Mesenchymal stem cell (in vitro differentiated cells and primary cell): Measurements from ENCODE around the gene C5orf47.

Source experiments
- DNase-seq: peaks from one replicate; pipeline ENCODE4 v3.0.0-alpha.2; 2013
- H2AFZ ChIP-seq: one replicate; pipeline ENCODE4 v1.6.1; 2013; ENCODE audit warnings: low read depth, mild to moderate bottlenecking, control low read depth, inconsistent platforms, low read length, moderate library complexity
- H2AK5ac ChIP-seq: 2 replicates; pipeline ENCODE4 v1.6.1; 2013; ENCODE audit warnings: low read length, moderate library complexity, mild to moderate bottlenecking, inconsistent platforms; ENCODE audit not compliant: severe bottlenecking
- H2BK120ac ChIP-seq: one replicate; pipeline ENCODE4 v1.6.1; 2013; ENCODE audit warnings: low read depth, mild to moderate bottlenecking, inconsistent platforms, low read length, moderate library complexity
- H2BK12ac ChIP-seq, 2 experiments: one replicate each; pipeline ENCODE4 v1.6.1; 2013; ENCODE audit warnings: inconsistent platforms in 2 of 2, low read length in 2 of 2, mild to moderate bottlenecking in 2 of 2, moderate library complexity in 2 of 2, control low read depth in 1 of 2
- H2BK15ac ChIP-seq: one replicate; pipeline ENCODE4 v1.6.1; 2013; ENCODE audit warnings: mild to moderate bottlenecking, low read depth, inconsistent platforms; ENCODE audit not compliant: poor library complexity, severe bottlenecking
- H2BK5ac ChIP-seq: 2 replicates; pipeline ENCODE4 v1.6.1; 2013; ENCODE audit warnings: low read depth, mild to moderate bottlenecking, low read length, control low read depth, inconsistent platforms; ENCODE audit not compliant: poor library complexity, severe bottlenecking
- H3K14ac ChIP-seq, 2 experiments: one replicate each; pipeline ENCODE4 v1.6.1; 2013; ENCODE audit warnings: inconsistent platforms in 2 of 2, low read length in 2 of 2, control low read depth in 1 of 2, mild to moderate bottlenecking in 1 of 2, moderate library complexity in 1 of 2
- H3K18ac ChIP-seq, 2 experiments: one replicate each; pipeline ENCODE4 v1.6.1; 2013; ENCODE audit warnings: inconsistent platforms in 2 of 2, low read length in 2 of 2, control low read depth in 1 of 2, low read depth in 1 of 2, mild to moderate bottlenecking in 1 of 2
- H3K23ac ChIP-seq, 2 experiments: one replicate each; pipeline ENCODE4 v1.6.1; 2013; ENCODE audit warnings: inconsistent platforms in 2 of 2, low read length in 2 of 2, mild to moderate bottlenecking in 2 of 2, moderate library complexity in 2 of 2, control low read depth in 1 of 2
- H3K27ac ChIP-seq: 2 replicates; pipeline ENCODE4 v1.5.1; 2013; ENCODE audit warnings: mild to moderate bottlenecking, moderate library complexity, low read length, control low read depth, inconsistent platforms; ENCODE audit not compliant: poor library complexity, severe bottlenecking
- H3K27me3 ChIP-seq, 2 experiments: 2 replicates each; pipeline versions ENCODE4 v1.6.1 to v1.7.0; 2013; ENCODE audit warnings: low read length in 2 of 2, mild to moderate bottlenecking in 2 of 2, moderate library complexity in 2 of 2, control low read depth in 1 of 2, inconsistent platforms in 1 of 2; ENCODE audit not compliant: control insufficient read depth in 1 of 2, insufficient read depth in 1 of 2
- H3K36me3 ChIP-seq, 2 experiments: 2 replicates each; pipeline versions ENCODE4 v1.6.1 to v1.7.0; 2013; ENCODE audit warnings: low read length in 2 of 2, control low read depth in 1 of 2, inconsistent platforms in 1 of 2, low read depth in 1 of 2, mild to moderate bottlenecking in 1 of 2; ENCODE audit not compliant: insufficient read depth in 2 of 2, control insufficient read depth in 1 of 2
- H3K4ac ChIP-seq, 2 experiments: one replicate each; pipeline ENCODE4 v1.6.1; 2013; ENCODE audit warnings: inconsistent platforms in 2 of 2, low read length in 2 of 2, mild to moderate bottlenecking in 2 of 2, moderate library complexity in 2 of 2, control low read depth in 1 of 2, low read depth in 1 of 2
- H3K4me1 ChIP-seq: 2 replicates; pipeline ENCODE4 v1.6.1; 2013; ENCODE audit warnings: low read depth, low read length, control low read depth; ENCODE audit not compliant: control insufficient read depth, insufficient read depth
- H3K4me2 ChIP-seq: 2 replicates; pipeline ENCODE4 v1.6.1; 2013; ENCODE audit warnings: low read length, mild to moderate bottlenecking, inconsistent platforms; ENCODE audit not compliant: poor library complexity, severe bottlenecking
- H3K4me3 ChIP-seq, 2 experiments: 2 replicates each; pipeline versions ENCODE4 v1.5.1 to v1.7.0; 2013; ENCODE audit warnings: low read length in 2 of 2, mild to moderate bottlenecking in 2 of 2, control low read depth in 1 of 2, low read depth in 1 of 2; ENCODE audit not compliant: insufficient read depth in 1 of 2
- H3K79me1 ChIP-seq: replicated peaks from 2 replicates; pipeline ENCODE4 v1.6.1; 2013; ENCODE audit warnings: mild to moderate bottlenecking, control low read depth, low read length, inconsistent platforms; ENCODE audit not compliant: poor library complexity, severe bottlenecking
- H3K9ac ChIP-seq: 2 replicates; pipeline ENCODE4 v1.7.0; 2013; ENCODE audit warnings: mild to moderate bottlenecking, low read length, moderate library complexity
- H3K9me3 ChIP-seq: 2 replicates; pipeline ENCODE4 v1.7.0; 2013; ENCODE audit warnings: mild to moderate bottlenecking, low read length; ENCODE audit not compliant: control insufficient read depth
- H4K8ac ChIP-seq: one replicate; pipeline ENCODE4 v1.6.1; 2013; ENCODE audit warnings: inconsistent platforms, mild to moderate bottlenecking, low read length, moderate library complexity
- H4K91ac ChIP-seq: one replicate; pipeline ENCODE4 v1.6.1; 2013; ENCODE audit warnings: mild to moderate bottlenecking, low read length, inconsistent platforms
- whole genome bisulfite sequencing: methylation state at CpG from one replicate; pipeline ENCODE4 v1.1.7; 2013; ENCODE audit warnings: mixed read lengths; 5-methylcytosine and 5-hydroxymethylcytosine counted together

Gene C5orf47

GRCh38 chr5:173970878-173971650 lies 17.9 kb upstream of the C5orf47 start:
- Histone ChIP-seq H3K18ac (peak overlapping the region in 1 of 2 experiments; percentile 7), H3K36me3 (no peaks in the 10 kb centered on the region), H3K79me1 (no peaks in the 10 kb centered on the region), H2BK12ac (peak overlapping the region; percentile 43 to 52), H3K4ac (peak overlapping the region in 1 of 2 experiments; percentile 77), H3K4me1 (peaks cover 18% of the 10 kb centered on the region), H4K8ac (no peak overlapping the region), H2BK5ac (no peak overlapping the region), H2AFZ (no peak overlapping the region), H3K27ac (no peak overlapping the region), H3K23ac (no peak overlapping the region), H3K9me3 (no peaks in the 10 kb centered on the region), H3K14ac (no peak overlapping the region), H4K91ac (peak overlapping the region; percentile 82), H3K27me3 (peaks cover 0 to 8% of the 10 kb centered on the region in 2 experiments), H2AK5ac (no peak overlapping the region), H3K4me2 (no peak overlapping the region), H2BK120ac (no peak overlapping the region), H3K4me3 (no peak overlapping the region), H2BK15ac (peak overlapping the region; percentile 96), H3K9ac (no peak overlapping the region)
- no peak for DNase-seq
- 96% methylated on average over 17 of the region's 18 CpGs for WGBS

GRCh38 chr5:173971681-173972345 lies 17.2 kb upstream of the C5orf47 start:
- no peaks in the 10 kb centered on the region for H3K79me1 ChIP-seq
- no peak overlapping the region for H2BK120ac ChIP-seq
- H3K36me3 ChIP-seq: no peaks in the 10 kb centered on the region
- no peak overlapping the region for H3K27ac ChIP-seq
- no peak overlapping the region for H4K91ac ChIP-seq
- no peak overlapping the region for H3K9ac ChIP-seq
- no peak for DNase-seq
- H3K4me2 ChIP-seq: no peak overlapping the region
- peaks cover 0 to 8% of the 10 kb centered on the region in 2 experiments for H3K27me3 ChIP-seq
- peak overlapping the region in 1 of 2 experiments; percentile 31 for H2BK12ac ChIP-seq
- no peak overlapping the region for H3K4me3 ChIP-seq
- H3K4ac ChIP-seq: peak overlapping the region in 1 of 2 experiments; percentile 77
- no peak overlapping the region for H3K14ac ChIP-seq
- no peak overlapping the region for H3K23ac ChIP-seq
- peaks cover 18% of the 10 kb centered on the region for H3K4me1 ChIP-seq
- no peak overlapping the region for H2BK5ac ChIP-seq
- no peak overlapping the region for H4K8ac ChIP-seq
- H3K18ac ChIP-seq: peak overlapping the region in 1 of 2 experiments; percentile 0
- no peak overlapping the region for H2AK5ac ChIP-seq
- no peaks in the 10 kb centered on the region for H3K9me3 ChIP-seq
- H2BK15ac ChIP-seq: no peak overlapping the region
- WGBS: over 99% methylated on average over 5 of the region's 5 CpGs
- H2AFZ ChIP-seq: no peak overlapping the region

GRCh38 chr5:173972607-173972924 lies 16.4 kb upstream of the C5orf47 start:
- no peak overlapping the region for H2BK5ac ChIP-seq
- peak overlapping the region; percentile 62 for H4K8ac ChIP-seq
- H3K4me1 ChIP-seq: peaks cover 18% of the 10 kb centered on the region
- no peak overlapping the region for H3K23ac ChIP-seq
- DNase-seq: no peak
- H3K79me1 ChIP-seq: no peaks in the 10 kb centered on the region
- no peaks in the 10 kb centered on the region for H3K36me3 ChIP-seq
- H3K4me3 ChIP-seq: peak overlapping the region; percentile 45 to 77
- no peaks in the 10 kb centered on the region for H3K9me3 ChIP-seq
- no peak overlapping the region for H3K4ac ChIP-seq
- WGBS: 76% methylated on average over 4 of the region's 6 CpGs
- H2AFZ ChIP-seq: peak overlapping the region; percentile 30
- no peak overlapping the region for H2BK15ac ChIP-seq
- peak overlapping the region; percentile 57 for H2AK5ac ChIP-seq
- peak overlapping the region; percentile 72 for H3K4me2 ChIP-seq
- H3K14ac ChIP-seq: peak overlapping the region in 1 of 2 experiments; percentile 78
- peaks cover 0 to 8% of the 10 kb centered on the region in 2 experiments for H3K27me3 ChIP-seq
- no peak overlapping the region for H4K91ac ChIP-seq
- H3K27ac ChIP-seq: no peak overlapping the region
- peak overlapping the region; percentile 1 to 90 for H3K18ac ChIP-seq
- H2BK12ac ChIP-seq: peak overlapping the region in 1 of 2 experiments; percentile 70
- peak overlapping the region; percentile 79 for H3K9ac ChIP-seq
- H2BK120ac ChIP-seq: peak overlapping the region; percentile 66

GRCh38 chr5:173972925-173973615 lies 15.9 kb upstream of the C5orf47 start:
- H3K4me2 ChIP-seq: peak overlapping the region; percentile 72
- H2BK15ac ChIP-seq: peak overlapping the region; percentile 15
- H3K79me1 ChIP-seq: no peaks in the 10 kb centered on the region
- peak overlapping the region in 1 of 2 experiments; percentile 37 for H3K4ac ChIP-seq
- no peak overlapping the region for H3K27ac ChIP-seq
- H2AFZ ChIP-seq: peak overlapping the region; percentile 92
- no peak overlapping the region for H3K23ac ChIP-seq
- H3K9ac ChIP-seq: peak overlapping the region; percentile 79
- H3K36me3 ChIP-seq: no peaks in the 10 kb centered on the region
- WGBS: 24% methylated on average over 29 of the region's 30 CpGs
- no peak overlapping the region for H2BK120ac ChIP-seq
- peak overlapping the region; percentile 81 for H4K8ac ChIP-seq
- peak overlapping the region; percentile 1 to 90 for H3K18ac ChIP-seq
- peak; percentile 81 for DNase-seq
- no peak overlapping the region for H2BK5ac ChIP-seq
- H3K9me3 ChIP-seq: no peaks in the 10 kb centered on the region
- peaks cover 0 to 8% of the 10 kb centered on the region in 2 experiments for H3K27me3 ChIP-seq
- peak overlapping the region in 1 of 2 experiments; percentile 87 for H2BK12ac ChIP-seq
- peak overlapping the region in 1 of 2 experiments; percentile 78 for H3K14ac ChIP-seq
- peaks cover 18% of the 10 kb centered on the region for H3K4me1 ChIP-seq
- peak overlapping the region; percentile 19 for H4K91ac ChIP-seq
- H2AK5ac ChIP-seq: no peak overlapping the region
- H3K4me3 ChIP-seq: peak overlapping the region; percentile 45 to 77
